Esophagus muscularis mucosa (tissue), 3 donors: ENCODE measurements around the gene KTN1.

Experiments
- CTCF ChIP-seq, 3 experiments: fragments of 200-600 bp in 2 of 3; fragments of 450-650 bp in 1 of 3; sonication (generic) in 2 of 3; IDR thresholded peaks; one replicate each; pipeline ENCODE4 v1.5.1; 2017 to 2019; ENCODE audit warnings: antibody characterized with exemption in 3 of 3, mild to moderate bottlenecking in 2 of 3, moderate library complexity in 1 of 3
- POLR2A ChIP-seq: fragments of 450-650 bp; IDR thresholded peaks from one replicate; pipeline ENCODE4 v1.6.1; 2017; ENCODE audit warnings: antibody characterized with exemption, moderate library complexity, mild to moderate bottlenecking, low read depth

GRCh38 chr14:55574988-55575387, 5.0 kb upstream of the KTN1 start:
- TF ChIP-seq POLR2A (no peak), CTCF (IDR thresholded peaks at IDR 0.05) (no peak)
